HL-60 (cell line): ENCODE results near the gene PCDHA9.
"Not testable (repeated sequence)": the region's sequence is repeated elsewhere in the genome, so short reads cannot be mapped to it uniquely, and the experiment has no call there.

Experiments used
- DNase-seq, 2 experiments: peaks; one replicate each; pipeline ENCODE4 v3.0.0-alpha.2; 2010 to 2020; ENCODE audit warnings: low read depth in 1 of 2, low spot score in 1 of 2
- H3K27ac ChIP-seq: fragments of 250-450 bp; sonication (Bioruptor Pico); replicated peaks from 2 replicates; pipeline ENCODE4 v1.5.1; 2020; ENCODE audit warnings: mild to moderate bottlenecking, moderate library complexity
- H3K27me3 ChIP-seq: fragments of 250-450 bp; sonication (Bioruptor Pico); 2 replicates; pipeline ENCODE4 v1.5.1; 2021; ENCODE audit warnings: mild to moderate bottlenecking, moderate library complexity; ENCODE audit not compliant: insufficient read depth, poor library complexity, severe bottlenecking
- H3K4me3 ChIP-seq: replicated peaks from 2 replicates; pipeline ENCODE4 v1.5.1; 2011; ENCODE audit warnings: mild to moderate bottlenecking, control low read depth, low read length; ENCODE audit not compliant: insufficient read depth
- CTCF ChIP-seq: IDR thresholded peaks from one replicate; pipeline ENCODE4 v1.5.1; 2011; ENCODE audit warnings: low read length, control low read depth, inconsistent platforms; ENCODE audit not compliant: insufficient read depth
- GABPA ChIP-seq: IDR thresholded peaks from 2 replicates; pipeline ENCODE4 v1.6.1; 2012; ENCODE audit warnings: low read depth
- POLR2AphosphoS5 ChIP-seq: IDR thresholded peaks from 2 replicates; pipeline ENCODE4 v1.6.1; 2012; ENCODE audit warnings: low read depth
- SPI1 ChIP-seq: IDR thresholded peaks from 2 replicates; pipeline ENCODE4 v1.6.1; 2012; ENCODE audit warnings: low read depth, mild to moderate bottlenecking, borderline replicate concordance
- TF ChIP-seq, protein P1 (sequence below): IDR thresholded peaks from 2 replicates; pipeline ENCODE4 v1.6.1; 2012; ENCODE audit warnings: low read depth; ENCODE audit not compliant: insufficient replicate concordance

The PCDHA9 gene

GRCh38 chr5:140821375-140822280 lies 26.6 kb upstream of the PCDHA9 start, which contains the start of gene PCDHA5:
Gene PCDHA5, plus strand, starts transcription at chr5:140821613.
- Histone ChIP-seq H3K4me3 (no peak within 1 kb of the TSS), H3K27me3 (no peaks in the 10 kb centered on the region), H3K27ac (no peak within 1 kb of the TSS)
- DNase-seq = no peak
- TF ChIP-seq SPI1 (no peak), POLR2AphosphoS5 (no peak), CTCF (peak; percentile 22), GABPA (no peak)
- TF ChIP-seq, protein P1, sequence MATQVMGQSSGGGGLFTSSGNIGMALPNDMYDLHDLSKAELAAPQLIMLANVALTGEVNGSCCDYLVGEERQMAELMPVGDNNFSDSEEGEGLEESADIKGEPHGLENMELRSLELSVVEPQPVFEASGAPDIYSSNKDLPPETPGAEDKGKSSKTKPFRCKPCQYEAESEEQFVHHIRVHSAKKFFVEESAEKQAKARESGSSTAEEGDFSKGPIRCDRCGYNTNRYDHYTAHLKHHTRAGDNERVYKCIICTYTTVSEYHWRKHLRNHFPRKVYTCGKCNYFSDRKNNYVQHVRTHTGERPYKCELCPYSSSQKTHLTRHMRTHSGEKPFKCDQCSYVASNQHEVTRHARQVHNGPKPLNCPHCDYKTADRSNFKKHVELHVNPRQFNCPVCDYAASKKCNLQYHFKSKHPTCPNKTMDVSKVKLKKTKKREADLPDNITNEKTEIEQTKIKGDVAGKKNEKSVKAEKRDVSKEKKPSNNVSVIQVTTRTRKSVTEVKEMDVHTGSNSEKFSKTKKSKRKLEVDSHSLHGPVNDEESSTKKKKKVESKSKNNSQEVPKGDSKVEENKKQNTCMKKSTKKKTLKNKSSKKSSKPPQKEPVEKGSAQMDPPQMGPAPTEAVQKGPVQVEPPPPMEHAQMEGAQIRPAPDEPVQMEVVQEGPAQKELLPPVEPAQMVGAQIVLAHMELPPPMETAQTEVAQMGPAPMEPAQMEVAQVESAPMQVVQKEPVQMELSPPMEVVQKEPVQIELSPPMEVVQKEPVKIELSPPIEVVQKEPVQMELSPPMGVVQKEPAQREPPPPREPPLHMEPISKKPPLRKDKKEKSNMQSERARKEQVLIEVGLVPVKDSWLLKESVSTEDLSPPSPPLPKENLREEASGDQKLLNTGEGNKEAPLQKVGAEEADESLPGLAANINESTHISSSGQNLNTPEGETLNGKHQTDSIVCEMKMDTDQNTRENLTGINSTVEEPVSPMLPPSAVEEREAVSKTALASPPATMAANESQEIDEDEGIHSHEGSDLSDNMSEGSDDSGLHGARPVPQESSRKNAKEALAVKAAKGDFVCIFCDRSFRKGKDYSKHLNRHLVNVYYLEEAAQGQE = no peak

GRCh38 chr5:140822281-140822629 lies 25.9 kb upstream of the PCDHA9 start:
- Histone ChIP-seq H3K27me3 (peaks cover 5% of the 10 kb centered on the region), H3K27ac (no peak overlapping the region), H3K4me3 (no peak overlapping the region)
- no peak for DNase-seq
- TF ChIP-seq CTCF (no peak), POLR2AphosphoS5 (no peak), GABPA (no peak), SPI1 (no peak)
- TF ChIP-seq, protein P1 = no peak

GRCh38 chr5:140822969-140823368 lies 25.2 kb upstream of the PCDHA9 start:
- H3K4me3 ChIP-seq, H3K27me3 ChIP-seq, DNase-seq, H3K27ac ChIP-seq: not testable (repeated sequence)

DNA sequence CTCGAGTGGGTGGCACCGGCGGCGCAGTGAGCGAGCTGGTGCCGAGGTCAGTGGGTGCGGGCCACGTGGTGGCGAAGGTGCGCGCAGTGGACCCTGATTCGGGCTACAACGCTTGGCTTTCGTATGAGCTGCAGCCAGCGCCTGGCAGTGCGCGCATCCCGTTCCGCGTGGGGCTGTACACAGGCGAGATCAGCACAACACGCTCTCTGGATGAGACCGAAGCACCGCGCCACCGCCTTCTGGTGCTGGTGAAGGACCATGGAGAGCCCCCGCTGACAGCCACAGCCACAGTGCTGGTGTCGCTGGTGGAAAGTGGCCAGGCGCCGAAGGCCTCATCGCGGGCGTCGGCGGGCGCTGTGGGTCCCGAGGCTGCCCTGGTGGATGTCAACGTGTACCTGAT lies 24.7 kb upstream of the PCDHA9 start:
- TF ChIP-seq GABPA (no peak), SPI1 (no peak), CTCF (no peak), POLR2AphosphoS5 (no peak)
- TF ChIP-seq, protein P1 = no peak
- Histone ChIP-seq H3K27ac (no peak overlapping the region), H3K27me3 (peaks cover 5% of the 10 kb centered on the region), H3K4me3 (no peak overlapping the region)
- no peak for DNase-seq
